CD4-positive, CD25-positive, alpha-beta regulatory T cell (primary cell): ENCODE measurements around the gene SEMA5A. TPM values are rescaled to one million over a fixed set of nuclear protein-coding genes. Genes with fewer than 3 reads are reported as not detected.

Experiments
- ATAC-seq, 2 donors: fragments of 150-1000 bp; cut with Tn5 transposase; one replicate each; pipeline ENCODE4 v1.10.0; 2021; ENCODE audit warnings: low read depth in 2 of 2, moderate number of reproducible peaks in 2 of 2, moderate library complexity in 1 of 2
- DNase-seq, 3 donors: peaks; one replicate each; pipeline versions ENCODE4 v3.0.0 to v3.0.0-alpha.2; 2012 to 2022; ENCODE audit warnings: mixed read lengths in 1 of 3
- H3K27ac ChIP-seq: one replicate; pipeline ENCODE4 v1.7.0; 2013; ENCODE audit warnings: mild to moderate bottlenecking, low read length; ENCODE audit not compliant: insufficient read depth, poor library complexity, severe bottlenecking
- H3K27me3 ChIP-seq: one replicate; pipeline ENCODE4 v1.7.0; 2013; ENCODE audit warnings: low read length; ENCODE audit not compliant: control insufficient read depth, insufficient read depth
- H3K36me3 ChIP-seq: one replicate; pipeline ENCODE4 v1.7.0; 2013; ENCODE audit warnings: mild to moderate bottlenecking, low read length, moderate library complexity; ENCODE audit not compliant: control insufficient read depth, insufficient read depth
- H3K4me1 ChIP-seq: 2 replicates; pipeline ENCODE4 v1.7.0; 2013; ENCODE audit warnings: mild to moderate bottlenecking, low read length; ENCODE audit not compliant: insufficient read depth, control insufficient read depth, poor library complexity, severe bottlenecking
- H3K4me3 ChIP-seq: one replicate; pipeline ENCODE4 v1.7.0; 2013; ENCODE audit warnings: low read depth, mild to moderate bottlenecking, low read length, moderate library complexity
- H3K9me3 ChIP-seq, 2 experiments: 1 replicate in 1 of 2; 2 replicates in 1 of 2; pipeline ENCODE4 v1.7.0; 2013; ENCODE audit warnings: low read length in 2 of 2, mild to moderate bottlenecking in 1 of 2, moderate library complexity in 1 of 2; ENCODE audit not compliant: control insufficient read depth in 2 of 2
- H3K27ac Mint-ChIP-seq, 3 donors: one replicate each; pipeline ENCODE4 v1.8.0; 2020 to 2022; ENCODE audit warnings: mild to moderate bottlenecking in 3 of 3, mixed read lengths in 3 of 3, moderate library complexity in 2 of 3
- H3K27me3 Mint-ChIP-seq: one replicate; pipeline ENCODE4 v1.8.0; 2022; ENCODE audit warnings: mild to moderate bottlenecking, mixed read lengths
- H3K36me3 Mint-ChIP-seq: one replicate; pipeline ENCODE4 v1.8.0; 2020; ENCODE audit warnings: mixed read lengths
- H3K4me1 Mint-ChIP-seq, 4 donors: one replicate each; pipeline ENCODE4 v1.8.0; 2020 to 2022; ENCODE audit warnings: mixed read lengths in 4 of 4, mild to moderate bottlenecking in 1 of 4
- H3K4me3 Mint-ChIP-seq, 4 donors: one replicate each; pipeline ENCODE4 v1.8.0; 2020 to 2022; ENCODE audit warnings: mild to moderate bottlenecking in 4 of 4, mixed read lengths in 4 of 4, moderate library complexity in 3 of 4
- H3K9me3 Mint-ChIP-seq, 7 donors: one replicate each; pipeline ENCODE4 v1.8.0; 2020 to 2022; ENCODE audit warnings: mixed read lengths in 7 of 7, mild to moderate bottlenecking in 3 of 7, moderate library complexity in 2 of 7
- polyA plus RNA-seq, 4 donors: library from polyadenylated mRNA; unstranded; fragments of 300-500 nt; fragmentation: Illumina TruSeq; gene quantifications; one replicate each; pipeline ENCODE4 v1.2.3, GENCODE V29; 2021
- total RNA-seq: library from RNA; stranded (reverse); gene quantifications from one replicate; pipeline ENCODE4 v1.2.3, GENCODE V29; 2022

Gene SEMA5A
- total and polyA plus RNA-seq, 5 donors from 2014 or later = 0.22 to 2.8 (median 0.31) TPM; not detected in 2

GRCh38 chr5:9454491-9454890, 91.4 kb downstream of the SEMA5A start:
- no peak overlapping the region for H3K27ac ChIP-seq
- ATAC-seq (no peak), DNase-seq (no peak)
- no peaks in the 10 kb centered on the region for H3K27me3 ChIP-seq
- no peaks in the 10 kb centered on the region for H3K4me1 ChIP-seq
- Mint-ChIP-seq H3K4me3 (no peak overlapping the region), H3K27ac (no peak overlapping the region), H3K36me3 (no peaks in the 10 kb centered on the region), H3K27me3 (no peaks in the 10 kb centered on the region), H3K9me3 (peaks cover 0 to 8% (median 5%) of the 10 kb centered on the region in 7 donors), H3K4me1 (no peaks in the 10 kb centered on the region)
- no peak overlapping the region for H3K4me3 ChIP-seq
- H3K9me3 ChIP-seq = peaks cover 0 to 3% of the 10 kb centered on the region in 2 experiments
- H3K36me3 ChIP-seq = no peaks in the 10 kb centered on the region

GRCh38 chr5:9454012-9454481, 91.8 kb downstream of the SEMA5A start:
- Histone ChIP-seq H3K36me3 (no peaks in the 10 kb centered on the region), H3K4me3 (no peak overlapping the region), H3K27me3 (no peaks in the 10 kb centered on the region), H3K4me1 (no peaks in the 10 kb centered on the region), H3K9me3 (peaks cover 0 to 3% of the 10 kb centered on the region in 2 experiments), H3K27ac (no peak overlapping the region)
- Mint-ChIP-seq H3K27ac (no peak overlapping the region), H3K9me3 (peaks cover 0 to 8% (median 5%) of the 10 kb centered on the region in 7 donors), H3K27me3 (no peaks in the 10 kb centered on the region), H3K4me1 (no peaks in the 10 kb centered on the region), H3K4me3 (no peak overlapping the region), H3K36me3 (no peaks in the 10 kb centered on the region)
- no peak for ATAC-seq
- DNase-seq = no peak

- Histone ChIP-seq H3K27ac (no peak overlapping the region), H3K36me3 (no peaks in the 10 kb centered on the region), H3K27me3 (no peaks in the 10 kb centered on the region), H3K4me3 (no peak overlapping the region), H3K4me1 (no peaks in the 10 kb centered on the region), H3K9me3 (peaks cover 0 to 3% of the 10 kb centered on the region in 2 experiments)
- no peak for DNase-seq
- Mint-ChIP-seq H3K4me1 (no peaks in the 10 kb centered on the region), H3K27ac (no peak overlapping the region), H3K27me3 (peaks cover 2% of the 10 kb centered on the region), H3K36me3 (no peaks in the 10 kb centered on the region), H3K4me3 (no peak overlapping the region), H3K9me3 (peaks cover 0 to 13% (median 7%) of the 10 kb centered on the region in 7 donors)
- ATAC-seq = no peak
These were observed 92.3 kb downstream of the SEMA5A start for GRCh38 chr5:9453480-9454011.

GRCh38 chr5:9452181-9452580, 93.7 kb downstream of the SEMA5A start:
- Histone ChIP-seq H3K9me3 (peaks cover 0 to 3% of the 10 kb centered on the region in 2 experiments), H3K27ac (no peak overlapping the region), H3K4me3 (no peak overlapping the region), H3K36me3 (no peaks in the 10 kb centered on the region), H3K27me3 (no peaks in the 10 kb centered on the region), H3K4me1 (no peaks in the 10 kb centered on the region)
- Mint-ChIP-seq H3K9me3 (peaks cover 0 to 18% (median 4%) of the 10 kb centered on the region in 7 donors), H3K4me3 (no peak overlapping the region), H3K36me3 (no peaks in the 10 kb centered on the region), H3K27ac (no peak overlapping the region), H3K27me3 (peaks cover 4% of the 10 kb centered on the region), H3K4me1 (no peaks in the 10 kb centered on the region)
- no peak for DNase-seq
- no peak for ATAC-seq

- ATAC-seq = no peak
- Histone ChIP-seq H3K9me3 (peaks cover 0 to 3% of the 10 kb centered on the region in 2 experiments), H3K27me3 (no peaks in the 10 kb centered on the region), H3K4me1 (no peaks in the 10 kb centered on the region), H3K36me3 (no peaks in the 10 kb centered on the region), H3K27ac (no peak overlapping the region), H3K4me3 (no peak overlapping the region)
- Mint-ChIP-seq H3K27me3 (peaks cover 4% of the 10 kb centered on the region), H3K9me3 (peaks cover 0 to 15% (median 4%) of the 10 kb centered on the region in 7 donors), H3K4me3 (no peak overlapping the region), H3K27ac (no peak overlapping the region), H3K36me3 (no peaks in the 10 kb centered on the region), H3K4me1 (no peaks in the 10 kb centered on the region)
- DNase-seq = no peak
These were observed 94.8 kb downstream of the SEMA5A start for GRCh38 chr5:9451037-9451436.

- no peaks in the 10 kb centered on the region for H3K27me3 ChIP-seq
- DNase-seq (no peak), ATAC-seq (no peak)
- no peaks in the 10 kb centered on the region for H3K4me1 ChIP-seq
- H3K9me3 ChIP-seq = no peaks in the 10 kb centered on the region
- Mint-ChIP-seq H3K27ac (no peak overlapping the region), H3K4me3 (no peak overlapping the region), H3K4me1 (no peaks in the 10 kb centered on the region), H3K36me3 (no peaks in the 10 kb centered on the region), H3K27me3 (peaks cover 4% of the 10 kb centered on the region), H3K9me3 (peaks cover 0 to 22% (median 7%) of the 10 kb centered on the region in 7 donors)
- no peak overlapping the region for H3K27ac ChIP-seq
- no peaks in the 10 kb centered on the region for H3K36me3 ChIP-seq
- no peak overlapping the region for H3K4me3 ChIP-seq
These were observed 98.2 kb downstream of the SEMA5A start for GRCh38 chr5:9447691-9448090.

- H3K36me3 Mint-ChIP-seq = no peaks in the 10 kb centered on the region
- Histone ChIP-seq H3K4me1 (no peaks in the 10 kb centered on the region), H3K9me3 (peaks cover 0 to 3% of the 10 kb centered on the region in 2 experiments), H3K27me3 (no peaks in the 10 kb centered on the region), H3K36me3 (no peaks in the 10 kb centered on the region), H3K27ac (no peak overlapping the region), H3K4me3 (no peak overlapping the region)
- no peak overlapping the region for H3K4me3 Mint-ChIP-seq
- H3K9me3 Mint-ChIP-seq = peaks cover 2 to 21% (median 6%) of the 10 kb centered on the region in 7 donors
- no peaks in the 10 kb centered on the region for H3K4me1 Mint-ChIP-seq
- no peak for DNase-seq
- ATAC-seq = no peak
- no peak overlapping the region for H3K27ac Mint-ChIP-seq
- peaks cover 4% of the 10 kb centered on the region for H3K27me3 Mint-ChIP-seq
These were observed 100.0 kb downstream of the SEMA5A start for GRCh38 chr5:9445826-9446388.

GRCh38 chr5:9444346-9444745, 101.5 kb downstream of the SEMA5A start:
- H3K36me3 ChIP-seq = no peaks in the 10 kb centered on the region
- no peak overlapping the region for H3K4me3 ChIP-seq
- H3K27ac ChIP-seq = no peak overlapping the region
- H3K9me3 ChIP-seq = peaks cover 0 to 3% of the 10 kb centered on the region in 2 experiments
- no peaks in the 10 kb centered on the region for H3K27me3 ChIP-seq
- H3K9me3 Mint-ChIP-seq = peaks cover 3 to 23% (median 7%) of the 10 kb centered on the region in 7 donors
- no peak overlapping the region for H3K27ac Mint-ChIP-seq
- H3K27me3 Mint-ChIP-seq = peaks cover 4% of the 10 kb centered on the region
- ATAC-seq (no peak), DNase-seq (no peak)
- H3K4me1 Mint-ChIP-seq = no peaks in the 10 kb centered on the region
- no peaks in the 10 kb centered on the region for H3K4me1 ChIP-seq
- H3K36me3 Mint-ChIP-seq = no peaks in the 10 kb centered on the region
- H3K4me3 Mint-ChIP-seq = no peak overlapping the region
